AG09309 (cell line): ENCODE data around the gene WDR5.

Source experiments
- DNase-seq: peaks from one replicate; pipeline ENCODE4 v3.0.0-alpha.2; 2010; ENCODE audit warnings: low read depth
- H3K4me3 ChIP-seq: 2 replicates; pipeline ENCODE4 v1.5.1; 2011; ENCODE audit warnings: mild to moderate bottlenecking, low read depth, low read length, moderate library complexity; ENCODE audit not compliant: control insufficient read depth
- TF ChIP-seq, protein P1 (sequence below): IDR thresholded peaks from 2 replicates; pipeline ENCODE4 v1.5.1; 2011; ENCODE audit warnings: mild to moderate bottlenecking, low read depth, low read length, inconsistent platforms; ENCODE audit not compliant: insufficient read depth, control insufficient read depth; ENCODE audit errors: missing control alignments

WDR5 gene

DNA sequence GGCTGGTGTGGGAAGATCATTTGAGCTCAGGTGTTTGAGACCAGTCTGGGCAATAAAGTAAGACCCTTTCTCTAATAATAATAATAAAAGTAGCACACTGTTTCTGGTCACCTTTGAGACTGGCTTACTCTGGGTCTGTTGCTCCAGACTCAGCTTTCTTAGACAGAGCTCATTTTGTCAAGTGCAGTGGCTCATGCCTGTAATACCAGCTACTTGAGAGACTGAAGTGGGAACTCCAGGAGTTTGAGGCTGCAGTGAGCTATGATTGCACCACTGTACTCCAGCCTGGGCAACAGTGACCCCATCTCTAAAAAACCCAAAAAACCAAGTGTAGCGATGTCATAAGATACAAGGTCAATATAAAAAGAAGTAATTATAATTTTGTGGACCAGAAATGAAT is 64.8 kb downstream of the WDR5 start:
- no peak overlapping the region for H3K4me3 ChIP-seq
- TF ChIP-seq, protein P1, sequence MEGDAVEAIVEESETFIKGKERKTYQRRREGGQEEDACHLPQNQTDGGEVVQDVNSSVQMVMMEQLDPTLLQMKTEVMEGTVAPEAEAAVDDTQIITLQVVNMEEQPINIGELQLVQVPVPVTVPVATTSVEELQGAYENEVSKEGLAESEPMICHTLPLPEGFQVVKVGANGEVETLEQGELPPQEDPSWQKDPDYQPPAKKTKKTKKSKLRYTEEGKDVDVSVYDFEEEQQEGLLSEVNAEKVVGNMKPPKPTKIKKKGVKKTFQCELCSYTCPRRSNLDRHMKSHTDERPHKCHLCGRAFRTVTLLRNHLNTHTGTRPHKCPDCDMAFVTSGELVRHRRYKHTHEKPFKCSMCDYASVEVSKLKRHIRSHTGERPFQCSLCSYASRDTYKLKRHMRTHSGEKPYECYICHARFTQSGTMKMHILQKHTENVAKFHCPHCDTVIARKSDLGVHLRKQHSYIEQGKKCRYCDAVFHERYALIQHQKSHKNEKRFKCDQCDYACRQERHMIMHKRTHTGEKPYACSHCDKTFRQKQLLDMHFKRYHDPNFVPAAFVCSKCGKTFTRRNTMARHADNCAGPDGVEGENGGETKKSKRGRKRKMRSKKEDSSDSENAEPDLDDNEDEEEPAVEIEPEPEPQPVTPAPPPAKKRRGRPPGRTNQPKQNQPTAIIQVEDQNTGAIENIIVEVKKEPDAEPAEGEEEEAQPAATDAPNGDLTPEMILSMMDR, result no peak
- DNase-seq, result no peak

DNA sequence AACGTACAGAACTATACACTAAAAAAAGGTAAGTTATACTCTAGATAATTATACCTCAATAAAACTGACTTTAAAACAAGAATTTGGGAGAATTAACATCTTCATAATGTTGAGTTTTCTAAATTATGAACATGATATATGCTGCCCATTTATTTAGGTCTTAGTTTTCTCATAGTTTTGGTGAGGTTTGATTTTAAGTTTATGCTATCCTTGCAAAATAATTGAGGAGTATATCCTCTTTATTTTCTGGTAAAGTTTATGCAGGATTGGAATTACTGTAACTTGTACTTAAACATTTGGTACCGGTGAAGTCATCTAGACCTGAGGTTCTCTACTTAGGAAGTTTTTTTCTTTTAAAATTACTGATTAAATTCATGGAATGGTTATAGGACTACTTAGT is 67.3 kb downstream of the WDR5 start:
- DNase-seq, result no peak
- no peak overlapping the region for H3K4me3 ChIP-seq
- TF ChIP-seq, protein P1, result no peak

DNA sequence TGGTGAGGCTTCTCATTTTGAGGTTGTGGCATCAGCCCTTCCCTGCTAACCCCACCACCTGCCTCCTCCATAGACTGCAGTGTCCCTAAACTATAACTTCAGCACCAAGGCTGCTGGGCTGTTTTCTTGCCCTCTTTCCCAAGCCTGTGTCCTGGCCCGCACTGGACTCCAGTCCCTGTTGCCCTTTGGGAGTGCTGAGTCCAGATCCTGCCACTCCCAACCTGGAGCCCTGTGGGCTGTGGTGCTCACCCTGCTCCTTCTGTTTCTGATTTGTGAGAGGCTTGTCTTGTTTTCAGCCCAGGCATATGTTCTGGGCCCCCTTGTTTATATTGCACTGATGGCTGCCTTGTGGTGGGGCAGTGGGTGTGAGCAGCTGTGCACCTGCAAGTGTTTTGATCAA is 68.2 kb downstream of the WDR5 start:
- DNase-seq, result no peak

DNA sequence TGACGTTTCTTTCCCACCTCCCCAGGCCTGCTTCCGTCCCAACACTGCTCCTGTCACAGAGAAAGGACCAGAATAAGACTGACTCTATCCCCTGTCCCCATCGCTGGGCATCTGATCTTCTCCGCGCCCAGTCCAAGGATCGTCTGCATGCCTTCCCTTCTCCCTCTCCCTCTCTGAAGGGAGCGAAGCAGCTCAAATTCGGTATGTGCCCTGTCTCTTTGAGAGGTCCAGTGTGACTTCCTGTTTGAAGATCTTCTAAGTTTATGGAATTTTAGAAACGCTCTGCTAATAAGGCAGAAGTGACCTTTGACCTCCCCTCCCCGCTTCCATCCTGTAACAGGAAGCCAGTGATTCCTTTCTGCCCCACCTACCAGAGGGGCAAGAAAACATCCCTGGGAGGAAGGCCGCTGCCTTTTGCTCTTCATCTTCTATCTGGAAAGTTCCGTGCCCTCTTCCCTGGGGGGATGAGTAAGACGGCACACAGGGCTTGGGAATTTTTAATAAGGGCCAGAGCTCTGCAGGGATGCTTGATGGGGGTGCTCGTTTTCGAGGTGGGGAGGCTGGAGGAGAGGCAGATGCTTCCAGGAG is 69.2 kb downstream of the WDR5 start:
- H3K4me3 ChIP-seq, result no peak overlapping the region
- TF ChIP-seq, protein P1, result no peak
- no peak for DNase-seq

More for the DNA sequence above, 68.2 kb downstream of the WDR5 start:
- TF ChIP-seq, protein P1, result no peak
- no peak overlapping the region for H3K4me3 ChIP-seq

DNA sequence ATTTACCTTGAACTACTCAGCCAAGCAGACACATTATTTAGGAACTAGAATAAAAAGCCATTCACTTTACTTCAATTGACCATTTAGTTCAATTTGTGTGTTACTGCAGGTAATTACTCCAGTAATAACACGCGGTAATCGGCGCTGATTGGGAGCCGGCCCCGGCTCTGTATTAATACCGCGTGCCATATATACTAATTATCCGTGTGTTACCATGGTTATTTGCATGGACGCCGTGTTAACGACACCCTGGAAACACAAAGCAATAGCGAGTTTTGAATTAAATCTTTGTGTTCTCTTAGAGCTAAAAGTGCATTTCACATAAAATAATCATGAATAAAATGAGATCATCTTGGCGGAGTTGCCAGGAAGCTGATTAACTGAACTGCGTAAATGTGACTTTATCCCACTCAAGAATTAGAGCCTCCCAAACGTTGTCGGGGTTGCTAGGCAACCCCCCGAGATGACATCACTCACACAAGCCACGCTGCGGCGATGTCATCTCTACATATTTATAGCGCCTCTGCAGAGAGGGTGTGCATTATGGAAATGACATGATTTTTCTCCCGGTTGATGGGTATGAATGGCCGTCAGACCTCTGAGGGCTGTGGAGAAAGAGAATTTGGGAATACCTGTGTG is 69.9 kb downstream of the WDR5 start:
- DNase-seq, result no peak
- TF ChIP-seq, protein P1, result no peak

DNA sequence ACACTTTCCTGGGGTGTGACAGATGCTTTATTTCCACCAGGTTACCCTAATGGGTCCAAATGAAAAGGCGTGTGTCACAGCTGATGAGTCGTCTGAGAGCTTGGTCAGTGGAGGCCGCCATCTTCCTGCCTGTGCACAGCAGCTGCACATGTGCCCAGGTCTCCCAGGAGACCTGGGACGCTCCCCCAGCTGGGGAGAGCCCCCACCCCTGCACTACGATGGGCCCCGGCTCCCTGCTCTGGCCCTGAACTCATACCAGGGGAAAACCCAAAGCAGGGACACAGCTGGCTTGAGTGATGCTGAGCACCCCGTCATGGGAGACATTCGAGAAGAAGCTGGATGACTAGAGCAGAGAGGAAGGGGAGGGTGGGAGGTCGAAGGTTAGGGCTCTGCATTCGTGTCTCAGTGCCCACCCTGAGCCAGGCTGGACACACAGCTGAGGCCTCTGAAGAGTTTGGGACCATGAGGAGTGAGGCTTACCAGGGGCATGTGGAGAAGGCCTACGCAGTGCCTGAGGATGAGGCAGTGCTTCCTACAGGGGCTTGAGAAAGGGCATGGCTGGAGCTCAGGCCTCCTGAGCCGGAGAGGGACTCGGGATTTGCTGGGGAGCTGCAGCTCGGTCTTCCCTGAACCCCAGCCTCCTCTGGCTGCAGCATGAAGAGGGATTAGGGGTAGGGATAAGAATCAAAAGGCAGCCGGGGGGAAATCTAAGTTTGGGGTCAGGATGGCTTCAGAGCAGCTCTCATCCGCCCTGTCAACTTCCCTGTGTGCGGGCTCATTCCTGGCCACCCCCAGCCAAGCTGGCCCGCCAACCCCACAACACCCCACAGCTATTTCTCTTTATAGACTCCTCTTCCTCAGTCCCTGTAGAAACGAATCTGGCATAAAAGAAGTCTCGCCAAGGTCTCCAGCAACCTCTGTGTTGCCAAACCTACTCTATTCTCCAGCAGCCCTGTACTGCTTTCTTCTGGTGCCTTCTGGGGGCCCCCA is 70.7 kb downstream of the WDR5 start:
- H3K4me3 ChIP-seq, result no peak overlapping the region
- TF ChIP-seq, protein P1, result no peak
- DNase-seq, result no peak

More for the DNA sequence above, 69.9 kb downstream of the WDR5 start:
- no peak overlapping the region for H3K4me3 ChIP-seq
